Measurements from ENCODE around the gene CALN1. TPM values are rescaled to one million over a fixed set of nuclear protein-coding genes. Genes with fewer than 3 reads are reported as not detected.
"Not testable (repeated sequence)": the region's sequence is repeated elsewhere in the genome, so short reads cannot be mapped to it uniquely, and the experiment has no call there.

CALN1 gene
- polyA plus RNA-seq, 4 donors: 0.46 to 0.90 (median 0.55) TPM

- no peak for DNase-seq (ENCODE audit: low read depth in 4 of 4, low spot score in 3 of 4)
These were observed 299.1 kb downstream of the CALN1 start for GRCh38 chr7:72112992-72113391.

GRCh38 chr7:72112530-72112929, 299.6 kb downstream of the CALN1 start:
- no peak for DNase-seq (ENCODE audit: low read depth in 4 of 4, low spot score in 3 of 4)

- DNase-seq (ENCODE audit: low read depth in 4 of 4, low spot score in 3 of 4): no peak
These were observed 301.1 kb downstream of the CALN1 start for GRCh38 chr7:72111086-72111485.

- no peak for DNase-seq (ENCODE audit: low read depth in 4 of 4, low spot score in 3 of 4)
These were observed 302.6 kb downstream of the CALN1 start for GRCh38 chr7:72109566-72109965.

- no peak for DNase-seq (ENCODE audit: low read depth in 4 of 4, low spot score in 3 of 4)
These were observed 305.7 kb downstream of the CALN1 start for GRCh38 chr7:72106405-72106804.

GRCh38 chr7:72101444-72101843, 310.7 kb downstream of the CALN1 start:
- DNase-seq (ENCODE audit: low read depth in 4 of 4, low spot score in 3 of 4): no peak

- DNase-seq (ENCODE audit: low read depth in 4 of 4, low spot score in 3 of 4): no peak
These were observed 312.4 kb downstream of the CALN1 start for GRCh38 chr7:72099784-72100183.

GRCh38 chr7:72098807-72099580, 313.1 kb downstream of the CALN1 start:
- DNase-seq (ENCODE audit: low read depth in 4 of 4, low spot score in 3 of 4): no peak

GRCh38 chr7:72097226-72097625, 314.9 kb downstream of the CALN1 start:
- DNase-seq (ENCODE audit: low read depth in 4 of 4, low spot score in 3 of 4): no peak

GRCh38 chr7:72092769-72093168, 319.4 kb downstream of the CALN1 start:
- no peak for DNase-seq (ENCODE audit: low read depth in 4 of 4, low spot score in 3 of 4)

- no peak for DNase-seq (ENCODE audit: low read depth in 4 of 4, low spot score in 3 of 4)
These were observed 324.2 kb downstream of the CALN1 start for GRCh38 chr7:72087926-72088325.

- no peak for DNase-seq (ENCODE audit: low read depth in 4 of 4, low spot score in 3 of 4)
These were observed 331.1 kb downstream of the CALN1 start for GRCh38 chr7:72080865-72081510.

GRCh38 chr7:72080341-72080766, 331.8 kb downstream of the CALN1 start:
- DNase-seq (ENCODE audit: low read depth in 4 of 4, low spot score in 3 of 4): no peak

- no peak for DNase-seq (ENCODE audit: low read depth in 4 of 4, low spot score in 3 of 4)
These were observed 333.3 kb downstream of the CALN1 start for GRCh38 chr7:72078856-72079255.

GRCh38 chr7:72078301-72078700, 333.8 kb downstream of the CALN1 start:
- no peak for DNase-seq (ENCODE audit: low read depth in 4 of 4, low spot score in 3 of 4)

GRCh38 chr7:72077786-72078185, 334.4 kb downstream of the CALN1 start:
- no peak for DNase-seq (ENCODE audit: low read depth in 4 of 4, low spot score in 3 of 4)

GRCh38 chr7:72072901-72073300, 339.2 kb downstream of the CALN1 start:
- no peak for DNase-seq (ENCODE audit: low read depth in 4 of 4, low spot score in 3 of 4)

GRCh38 chr7:72069263-72069662, 342.9 kb downstream of the CALN1 start:
- no peak for DNase-seq (ENCODE audit: low read depth in 4 of 4, low spot score in 3 of 4)

- not testable (repeated sequence) for DNase-seq (ENCODE audit: low read depth in 4 of 4, low spot score in 3 of 4)
These were observed 346.4 kb downstream of the CALN1 start for GRCh38 chr7:72065764-72066163.

- DNase-seq (ENCODE audit: low read depth in 4 of 4, low spot score in 3 of 4): no peak
These were observed 347.2 kb downstream of the CALN1 start for GRCh38 chr7:72064916-72065315.

GRCh38 chr7:72063330-72063729, 348.8 kb downstream of the CALN1 start:
- no peak for DNase-seq (ENCODE audit: low read depth in 4 of 4, low spot score in 3 of 4)

- no peak for DNase-seq (ENCODE audit: low read depth in 4 of 4, low spot score in 3 of 4)
These were observed 349.5 kb downstream of the CALN1 start for GRCh38 chr7:72062666-72063065.
